IPS-NIHi7 (cell line): ENCODE data around the gene HS2ST1.

Experiments used
- DNase-seq: peaks from one replicate; pipeline ENCODE4 v3.0.0; 2012; ENCODE audit warnings: mixed read lengths; ENCODE audit errors: extremely low spot score

Gene HS2ST1

GRCh38 chr1:87140831-87141540 is 226.6 kb downstream of the HS2ST1 start:
- no peak for DNase-seq

- DNase-seq, result no peak
Measured at GRCh38 chr1:87141556-87141955, 227.1 kb downstream of the HS2ST1 start.

GRCh38 chr1:87143413-87144135 is 229.1 kb downstream of the HS2ST1 start:
- DNase-seq, result no peak

- DNase-seq, result no peak
Measured at GRCh38 chr1:87144316-87144895, 230.0 kb downstream of the HS2ST1 start.

- DNase-seq, result no peak
Measured at GRCh38 chr1:87144981-87145380, 230.5 kb downstream of the HS2ST1 start.

- no peak for DNase-seq
Measured at GRCh38 chr1:87146538-87146937, 232.1 kb downstream of the HS2ST1 start.

- no peak for DNase-seq
Measured at GRCh38 chr1:87146986-87147385, 232.6 kb downstream of the HS2ST1 start.

GRCh38 chr1:87147851-87148250 is 233.4 kb downstream of the HS2ST1 start:
- no peak for DNase-seq

GRCh38 chr1:87148661-87149060 is 234.2 kb downstream of the HS2ST1 start:
- no peak for DNase-seq

- DNase-seq, result peak; percentile 36
Measured at GRCh38 chr1:87149241-87150041, 235.0 kb downstream of the HS2ST1 start.

GRCh38 chr1:87150143-87150542 is 235.7 kb downstream of the HS2ST1 start:
- no peak for DNase-seq

- peak; percentile 89 for DNase-seq
Measured at GRCh38 chr1:87151500-87152421, 237.3 kb downstream of the HS2ST1 start.

- DNase-seq, result no peak
Measured at GRCh38 chr1:87154384-87154783, 239.9 kb downstream of the HS2ST1 start.

GRCh38 chr1:87155170-87155569 is 240.7 kb downstream of the HS2ST1 start:
- DNase-seq, result no peak

GRCh38 chr1:87155648-87156047 is 241.2 kb downstream of the HS2ST1 start:
- no peak for DNase-seq

- no peak for DNase-seq
Measured at GRCh38 chr1:87156124-87156523, 241.7 kb downstream of the HS2ST1 start.

- DNase-seq, result no peak
Measured at GRCh38 chr1:87159378-87159915, 245.0 kb downstream of the HS2ST1 start.
